Hepatocyte (in vitro differentiated cells): Measurements from ENCODE around the gene ZNF222. TPM values are rescaled to one million over a fixed set of nuclear protein-coding genes. Genes with fewer than 3 reads are reported as not detected.

Experiments
- DNase-seq: peaks from one replicate; pipeline ENCODE4 v3.0.0-alpha.2; 2016; ENCODE audit warnings: low spot score
- H2AFZ ChIP-seq: fragments of 200-600 bp; sonication (generic); 2 replicates; pipeline ENCODE4 v1.6.0; 2016; ENCODE audit warnings: antibody characterized with exemption, mild to moderate bottlenecking
- H3K27ac ChIP-seq: fragments of 200-600 bp; sonication (generic); 2 replicates; pipeline ENCODE4 v1.5.1; 2016; ENCODE audit warnings: mild to moderate bottlenecking
- H3K27me3 ChIP-seq: fragments of 200-600 bp; sonication (generic); 2 replicates; pipeline ENCODE4 v1.6.1; 2016
- H3K36me3 ChIP-seq: fragments of 200-600 bp; sonication (generic); replicated peaks from 2 replicates; pipeline ENCODE4 v1.5.1; 2016; ENCODE audit warnings: low read depth; ENCODE audit not compliant: insufficient read depth
- H3K4me1 ChIP-seq: fragments of 200-600 bp; sonication (generic); 2 replicates; pipeline ENCODE4 v1.5.1; 2016; ENCODE audit warnings: mild to moderate bottlenecking, moderate library complexity; ENCODE audit not compliant: insufficient read depth
- H3K4me2 ChIP-seq: fragments of 200-600 bp; sonication (generic); 2 replicates; pipeline ENCODE4 v1.6.0; 2016
- H3K4me3 ChIP-seq: fragments of 200-600 bp; sonication (generic); 2 replicates; pipeline ENCODE4 v1.5.1; 2016; ENCODE audit warnings: mild to moderate bottlenecking
- H3K79me2 ChIP-seq: fragments of 200-600 bp; sonication (generic); 2 replicates; pipeline ENCODE4 v1.6.0; 2017; ENCODE audit warnings: mild to moderate bottlenecking
- H3K9me2 ChIP-seq: fragments of 200-600 bp; sonication (generic); replicated peaks from 2 replicates; pipeline ENCODE4 v1.6.0; 2017; ENCODE audit warnings: mild to moderate bottlenecking; ENCODE audit not compliant: insufficient read depth
- H3K9me3 ChIP-seq: fragments of 200-600 bp; sonication (generic); 2 replicates; pipeline ENCODE4 v1.5.1; 2016; ENCODE audit warnings: low read depth, mild to moderate bottlenecking
- H4K20me1 ChIP-seq: fragments of 200-600 bp; sonication (generic); 2 replicates; pipeline ENCODE4 v1.6.0; 2016; ENCODE audit warnings: mild to moderate bottlenecking; ENCODE audit not compliant: insufficient read depth, poor library complexity, severe bottlenecking
- CTCF ChIP-seq: fragments of 200-600 bp; sonication (generic); IDR thresholded peaks from 2 replicates; pipeline ENCODE4 v1.5.1; 2016; ENCODE audit warnings: antibody characterized with exemption, mild to moderate bottlenecking; ENCODE audit not compliant: poor library complexity
- EZH2 ChIP-seq: fragments of 200-600 bp; sonication (generic); IDR thresholded peaks from 2 replicates; pipeline ENCODE4 v1.6.1; 2016; ENCODE audit warnings: antibody characterized with exemption, mild to moderate bottlenecking, borderline replicate concordance
- EZH2phosphoT487 ChIP-seq: fragments of 200-600 bp; sonication (generic); IDR thresholded peaks from one replicate; pipeline ENCODE4 v1.6.1; 2018; ENCODE audit warnings: antibody characterized with exemption, mild to moderate bottlenecking, low read depth, moderate library complexity; ENCODE audit not compliant: unreplicated experiment, severe bottlenecking
- WGBS: methylation state at CpG from one replicate; pipeline ENCODE4 v1.1.6; 2016; ENCODE audit warnings: low lambda C conversion rate; ENCODE audit errors: missing lambda C conversion rate; 5-methylcytosine and 5-hydroxymethylcytosine counted together
- polyA plus RNA-seq: library from polyadenylated mRNA; unstranded; fragments of >200 nt; fragmentation: Nextera tagmentation; extraction: Ambion mirVana; gene quantifications from 2 replicates; pipeline ENCODE4 v1.2.1, GENCODE V29; 2016
- total RNA-seq: library from RNA; depleted of rRNA; stranded (reverse); fragments of >200 nt; gene quantifications from 2 replicates; pipeline ENCODE4 v1.2.3, GENCODE V29; 2014

Gene ZNF222
- total RNA-seq (5.3 and 6.3 TPM in 2 replicates), polyA plus RNA-seq (1.6 and 1.8 TPM in 2 replicates)

GRCh38 chr19:44025217-44025936, at the start of gene ZNF222:
ZNF222 (plus strand) TSS chr19:44025379; CDS start chr19:44025437, 58 bp downstream.
- H3K79me2 ChIP-seq = peaks cover 10% of the 10 kb centered on the region
- no peaks in the 10 kb centered on the region for H4K20me1 ChIP-seq
- peaks cover 7% of the 10 kb centered on the region for H3K4me1 ChIP-seq
- H3K27me3 ChIP-seq = no peaks in the 10 kb centered on the region
- WGBS = 2% methylated on average over 37 of the region's 37 CpGs
- peak within 1 kb of the TSS; percentile 97 for H2AFZ ChIP-seq
- H3K4me3 ChIP-seq = peak within 1 kb of the TSS; percentile 90
- no peak for TF ChIP-seq EZH2phosphoT487
- no peak for TF ChIP-seq CTCF
- no peak for TF ChIP-seq EZH2
- no peaks in the 10 kb centered on the region for H3K9me2 ChIP-seq
- H3K36me3 ChIP-seq = no peaks in the 10 kb centered on the region
- H3K27ac ChIP-seq = peak within 1 kb of the TSS; percentile 79
- DNase-seq = peak; percentile 89
- H3K9me3 ChIP-seq = peaks cover 7% of the 10 kb centered on the region
- peak within 1 kb of the TSS; percentile 98 for H3K4me2 ChIP-seq

- H3K27ac ChIP-seq = no peak overlapping the region
- H3K36me3 ChIP-seq = no peaks in the 10 kb centered on the region
- no peak for DNase-seq
- H3K4me3 ChIP-seq = no peak overlapping the region
- no peaks in the 10 kb centered on the region for H3K4me1 ChIP-seq
- H3K27me3 ChIP-seq = no peaks in the 10 kb centered on the region
- no peaks in the 10 kb centered on the region for H3K9me2 ChIP-seq
- H4K20me1 ChIP-seq = no peaks in the 10 kb centered on the region
- WGBS = 97% methylated on average over 1 of the region's 1 CpG
- H2AFZ ChIP-seq = no peak overlapping the region
- H3K79me2 ChIP-seq = no peaks in the 10 kb centered on the region
- peaks cover 52% of the 10 kb centered on the region for H3K9me3 ChIP-seq
- no peak overlapping the region for H3K4me2 ChIP-seq
- TF ChIP-seq CTCF (no peak), EZH2phosphoT487 (no peak)
These were observed 48.4 kb upstream of the ZNF222 start for GRCh38 chr19:43976732-43977131.

GRCh38 chr19:43983544-43983911, 41.7 kb upstream of the ZNF222 start:
- H3K27me3 ChIP-seq = no peaks in the 10 kb centered on the region
- 93% methylated on average over 2 of the region's 2 CpGs for WGBS
- no peaks in the 10 kb centered on the region for H3K4me1 ChIP-seq
- H3K79me2 ChIP-seq = peaks cover 27% of the 10 kb centered on the region
- H2AFZ ChIP-seq = peak overlapping the region; percentile 26
- no peaks in the 10 kb centered on the region for H3K36me3 ChIP-seq
- peak overlapping the region; percentile 47 for H3K4me3 ChIP-seq
- H4K20me1 ChIP-seq = no peaks in the 10 kb centered on the region
- TF ChIP-seq EZH2phosphoT487 (no peak), EZH2 (no peak), CTCF (no peak)
- H3K9me3 ChIP-seq = peaks cover 5% of the 10 kb centered on the region
- H3K4me2 ChIP-seq = peak overlapping the region; percentile 73
- H3K27ac ChIP-seq = no peak overlapping the region
- H3K9me2 ChIP-seq = no peaks in the 10 kb centered on the region
- DNase-seq = no peak
